NCI-H526 (cell line): ENCODE data around the gene CRELD1.
A peak's percentile ranks its signal among the peaks of the same experiment; 100 is the strongest.
"Not testable (repeated sequence)": the region's sequence is repeated elsewhere in the genome, so short reads cannot be mapped to it uniquely, and the experiment has no call there.

Experiments
- DNase-seq, 2 experiments: peaks; one replicate each; lab custom pipeline; 2025; lab: John Stamatoyannopoulos, UW

The CRELD1 gene, protein sequence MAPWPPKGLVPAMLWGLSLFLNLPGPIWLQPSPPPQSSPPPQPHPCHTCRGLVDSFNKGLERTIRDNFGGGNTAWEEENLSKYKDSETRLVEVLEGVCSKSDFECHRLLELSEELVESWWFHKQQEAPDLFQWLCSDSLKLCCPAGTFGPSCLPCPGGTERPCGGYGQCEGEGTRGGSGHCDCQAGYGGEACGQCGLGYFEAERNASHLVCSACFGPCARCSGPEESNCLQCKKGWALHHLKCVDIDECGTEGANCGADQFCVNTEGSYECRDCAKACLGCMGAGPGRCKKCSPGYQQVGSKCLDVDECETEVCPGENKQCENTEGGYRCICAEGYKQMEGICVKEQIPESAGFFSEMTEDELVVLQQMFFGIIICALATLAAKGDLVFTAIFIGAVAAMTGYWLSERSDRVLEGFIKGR

DNA sequence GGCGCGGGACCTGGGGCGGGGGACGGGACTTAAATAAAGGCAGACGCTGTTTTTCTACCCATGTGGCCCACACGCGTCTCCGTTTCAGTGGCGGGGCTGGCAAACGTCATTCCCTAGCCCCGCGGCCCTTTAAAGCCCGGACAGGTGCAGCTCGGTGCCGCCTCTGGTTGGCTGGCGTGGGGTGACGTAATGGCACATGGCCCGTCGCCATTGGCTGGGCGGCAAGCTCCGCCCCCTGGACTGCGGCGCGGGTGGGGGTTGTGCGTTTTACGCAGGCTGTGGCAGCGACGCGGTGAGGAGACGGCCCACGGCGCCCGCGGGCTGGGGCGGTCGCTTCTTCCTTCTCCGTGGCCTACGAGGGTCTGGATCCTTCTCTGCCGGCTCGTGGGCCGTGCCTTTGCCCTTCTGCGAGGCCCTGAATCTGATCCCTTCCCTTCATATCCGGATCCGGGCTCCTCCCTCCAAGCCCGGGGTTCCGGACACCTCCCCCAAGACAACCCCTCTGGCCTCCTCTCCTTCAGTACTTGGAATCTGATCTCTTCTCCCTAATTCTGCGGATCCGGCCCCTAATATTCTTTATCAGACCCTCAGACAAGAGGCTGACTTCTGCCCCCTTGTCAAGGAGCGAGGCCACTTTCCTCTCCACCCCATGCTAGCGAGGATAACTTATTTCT, at the start of gene CRELD1:
TSS of gene CRELD1 (plus strand) at position 274 of the 674 bp plus-strand sequence. CDS start 605 bp downstream, outside the sequence.
- DNase-seq = peak; percentile 89 to 97

DNA sequence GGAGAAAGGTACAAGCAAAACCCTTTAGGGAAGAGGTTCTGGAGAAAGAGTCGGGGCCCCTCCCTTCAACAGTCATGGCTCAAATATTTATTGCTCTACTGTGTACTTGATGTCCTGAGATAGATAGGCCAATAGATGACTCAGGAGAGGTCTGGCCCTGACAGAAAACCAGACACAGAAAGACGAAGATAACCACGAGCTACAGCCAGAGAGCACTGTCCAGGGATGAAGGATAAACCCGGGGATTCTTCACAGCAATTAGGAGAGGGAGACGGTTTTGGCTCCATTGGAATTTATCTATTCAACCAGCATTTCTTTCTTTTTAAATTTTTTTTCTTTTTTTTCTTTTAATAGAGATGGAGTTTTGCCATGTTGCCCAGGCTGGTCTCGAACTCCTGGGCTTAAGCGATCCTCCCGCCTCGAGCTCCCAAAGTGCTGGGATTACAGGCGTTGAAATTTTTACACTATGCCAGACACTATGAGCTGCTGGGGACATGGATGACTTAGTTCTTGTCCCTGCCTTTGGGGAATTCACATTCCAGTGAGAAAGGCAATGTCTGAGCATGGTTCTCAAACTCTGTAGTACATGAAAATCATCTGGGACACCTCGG, 49.0 kb upstream of the CRELD1 start:
- no peak for DNase-seq

DNA sequence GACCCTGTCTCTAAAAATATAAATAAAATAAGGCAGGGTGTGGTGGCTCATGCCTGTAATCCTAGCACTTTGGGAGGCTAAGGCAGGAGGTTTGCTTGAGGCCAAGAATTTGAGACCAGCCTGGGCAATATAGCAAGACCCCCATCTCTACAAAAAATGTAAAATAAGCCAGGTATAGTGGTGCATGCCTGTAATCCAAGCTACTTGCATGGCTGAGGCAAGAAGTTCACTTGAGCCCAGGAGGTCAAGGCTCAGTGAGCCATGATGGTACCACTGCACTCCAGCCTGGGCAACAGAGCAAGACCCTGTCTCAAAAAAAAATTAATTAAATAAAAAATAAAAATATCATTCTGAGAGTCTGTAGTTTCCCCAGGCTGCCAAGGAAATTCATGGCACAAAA, 47.3 kb upstream of the CRELD1 start:
- DNase-seq = no peak

GRCh38 chr3:9887480-9887879, 46.2 kb upstream of the CRELD1 start:
- no peak for DNase-seq

DNA sequence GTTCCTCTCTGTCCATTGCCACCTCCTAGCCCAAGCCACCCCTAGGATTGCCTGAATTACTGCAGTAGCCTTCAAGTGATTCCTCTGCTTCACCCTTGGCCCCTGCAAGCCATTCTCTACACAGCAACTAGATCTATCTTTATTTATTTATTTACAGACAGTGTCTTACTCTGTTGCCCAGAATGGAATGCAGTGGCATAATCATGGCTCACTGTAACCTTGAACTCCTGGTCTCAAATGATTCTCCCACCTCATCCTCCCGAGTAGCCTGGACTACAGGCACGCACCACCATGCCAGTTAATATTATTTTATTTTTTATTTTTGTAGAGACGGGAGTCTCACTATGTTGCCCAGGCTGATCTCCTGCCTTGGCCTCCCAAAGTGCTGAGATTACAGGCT, 45.1 kb upstream of the CRELD1 start:
- no peak for DNase-seq

DNA sequence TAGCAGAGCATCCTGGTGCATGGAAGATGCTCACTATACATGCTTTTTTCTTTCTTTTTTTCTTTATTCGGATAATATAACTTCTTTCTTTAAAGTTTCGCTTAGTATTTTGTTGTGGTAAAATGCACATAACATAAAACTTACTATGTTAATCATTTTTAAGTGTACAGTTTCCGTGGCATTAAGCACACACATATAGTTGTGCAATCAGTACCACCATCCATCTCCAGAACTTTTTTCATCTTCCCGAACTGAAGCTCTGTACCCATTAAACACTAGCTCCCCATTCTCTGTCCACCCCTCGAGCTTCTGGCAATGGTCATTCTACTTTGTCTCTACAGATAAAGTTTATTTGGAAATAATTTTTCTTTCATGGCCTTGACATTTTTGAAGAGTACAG, 44.2 kb upstream of the CRELD1 start:
- DNase-seq = no peak

DNA sequence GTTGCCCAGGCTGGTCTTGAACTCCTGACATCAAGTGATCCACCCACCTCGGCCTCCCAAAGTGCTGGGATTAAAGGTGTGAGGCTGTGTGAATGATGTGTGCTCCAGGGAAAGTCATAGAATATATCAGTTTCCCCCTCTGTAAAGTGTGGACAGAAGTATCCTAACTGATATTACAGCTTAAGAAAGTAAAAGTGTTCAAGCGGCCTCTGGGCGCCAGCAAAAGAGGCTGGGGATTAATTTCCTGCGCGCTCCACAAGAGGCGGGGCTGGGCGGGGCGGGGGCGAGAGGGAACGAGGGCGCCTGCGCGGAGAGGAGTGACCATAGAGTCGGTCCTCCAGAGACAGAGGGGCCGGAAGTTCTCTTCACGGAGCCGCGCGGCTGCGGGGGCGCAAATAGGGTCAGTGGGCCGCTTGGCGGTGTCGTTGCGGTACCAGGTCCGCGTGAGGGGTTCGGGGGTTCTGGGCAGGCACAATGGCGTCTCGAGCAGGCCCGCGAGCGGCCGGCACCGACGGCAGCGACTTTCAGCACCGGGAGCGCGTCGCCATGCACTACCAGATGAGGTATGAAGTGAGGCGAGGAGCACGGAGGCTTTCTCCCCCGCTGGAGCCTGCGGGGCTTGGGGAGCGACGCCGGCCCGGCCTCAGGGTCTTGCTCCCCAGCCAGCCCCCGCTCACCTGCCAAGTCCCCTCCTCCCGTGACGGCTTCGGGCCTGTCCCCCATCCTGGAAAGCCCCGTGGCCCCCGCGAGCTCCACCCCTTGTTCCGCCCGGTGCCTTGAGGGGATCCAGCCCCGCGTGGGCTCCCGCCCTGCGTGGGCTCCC, 43.2 kb upstream of the CRELD1 start, which contains the start of gene JAGN1:
TSS of gene JAGN1 (plus strand) at position 362 of the 823 bp plus-strand sequence. CDS start at position 475, 113 bp downstream.
- peak; percentile 62 to 91 for DNase-seq

GRCh38 chr3:9891072-9891622, 42.5 kb upstream of the CRELD1 start:
- no peak for DNase-seq

DNA sequence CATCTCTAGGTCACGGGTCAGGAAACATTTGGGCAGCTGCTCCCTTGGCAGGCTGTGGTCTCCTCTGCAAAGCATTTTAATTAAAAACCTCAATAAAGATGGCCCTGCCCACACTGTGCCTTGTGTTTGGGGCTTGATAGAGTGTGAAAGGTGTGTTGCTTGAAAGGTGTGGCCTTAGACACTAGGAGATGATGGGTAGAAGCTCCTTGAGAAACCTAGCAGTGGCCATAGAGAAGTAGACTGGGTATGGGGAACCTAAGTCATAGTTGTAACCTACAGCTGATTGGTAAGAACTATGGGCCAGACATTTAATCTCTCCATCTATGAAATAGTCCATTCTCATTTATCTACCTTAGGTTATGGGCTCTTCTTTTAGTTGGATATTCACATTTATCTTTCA, 39.9 kb upstream of the CRELD1 start:
- DNase-seq = no peak

GRCh38 chr3:9895715-9896114, 37.9 kb upstream of the CRELD1 start:
- DNase-seq = not testable (repeated sequence)

GRCh38 chr3:9896755-9897407, 36.8 kb upstream of the CRELD1 start:
- DNase-seq = not testable (repeated sequence)

DNA sequence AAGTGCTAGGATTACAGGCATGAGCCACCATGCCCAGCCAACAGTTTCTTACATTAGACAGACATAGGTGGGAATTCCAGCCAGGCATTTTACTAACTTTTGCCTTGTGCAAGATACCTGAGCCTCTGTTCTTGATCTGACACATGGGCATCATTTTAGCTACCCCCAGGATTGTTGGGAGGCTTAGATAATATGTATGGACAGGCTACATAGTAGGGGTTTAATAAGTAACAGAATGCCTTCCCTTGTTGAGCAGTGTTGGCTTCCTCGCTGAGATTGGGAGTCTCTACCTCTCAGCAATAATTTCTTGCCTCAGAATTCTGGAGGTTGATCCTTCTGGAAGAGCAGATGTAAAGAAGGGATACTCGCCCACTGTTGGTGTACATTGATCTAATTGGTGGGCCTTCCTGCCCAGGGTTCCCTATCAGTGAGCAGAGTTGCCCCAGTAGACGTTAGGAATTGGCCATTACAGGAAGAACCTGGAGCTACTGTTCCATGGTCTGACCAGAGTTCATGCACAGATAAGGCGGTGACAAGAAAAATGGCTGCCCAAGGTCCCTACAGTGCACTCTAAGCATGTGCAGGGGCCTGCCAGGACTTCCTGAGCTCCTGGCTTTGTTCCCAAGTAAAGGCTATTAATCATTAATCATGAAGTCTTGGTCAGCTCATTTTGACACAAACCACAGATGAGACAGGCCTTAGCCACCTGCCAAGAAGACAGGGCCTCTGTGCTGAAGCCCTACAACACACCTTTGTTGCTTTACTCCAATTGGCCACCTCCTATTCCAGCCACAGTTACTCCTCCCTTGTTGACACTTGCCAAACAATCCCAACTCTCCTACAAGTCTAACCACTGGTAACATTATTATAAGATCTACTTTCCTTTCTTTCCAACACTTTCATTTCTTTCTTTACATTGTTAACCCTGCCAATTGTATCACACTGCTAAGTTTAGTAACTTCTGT, 35.9 kb upstream of the CRELD1 start:
- DNase-seq = no peak

- no peak for DNase-seq
These were observed 35.0 kb upstream of the CRELD1 start for GRCh38 chr3:9898467-9899241.

DNA sequence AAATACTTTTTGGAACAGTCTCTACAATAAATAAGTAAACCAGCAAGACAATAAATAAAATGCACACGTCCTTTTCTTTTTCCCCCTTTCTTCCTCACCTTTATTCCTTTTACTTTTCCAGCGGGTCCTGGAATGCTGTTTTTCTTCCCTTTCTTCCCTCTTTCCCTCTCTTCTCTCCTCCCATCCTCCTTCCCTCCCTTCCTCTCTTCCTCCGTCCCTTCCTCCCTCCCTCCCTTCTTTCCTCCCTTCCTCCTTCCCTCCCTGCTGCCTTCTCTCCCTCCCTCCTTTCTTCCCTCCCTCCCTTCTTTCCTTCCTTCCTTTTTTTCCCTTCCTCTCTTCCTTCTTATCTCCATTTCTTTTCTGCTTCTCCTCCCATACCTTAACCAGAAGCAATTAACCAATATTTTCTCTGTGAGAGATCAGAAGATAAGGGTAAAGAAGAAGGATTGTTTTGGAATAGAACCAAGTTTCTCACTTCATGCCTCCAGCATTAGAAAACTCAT, 34.3 kb upstream of the CRELD1 start:
- no peak for DNase-seq

DNA sequence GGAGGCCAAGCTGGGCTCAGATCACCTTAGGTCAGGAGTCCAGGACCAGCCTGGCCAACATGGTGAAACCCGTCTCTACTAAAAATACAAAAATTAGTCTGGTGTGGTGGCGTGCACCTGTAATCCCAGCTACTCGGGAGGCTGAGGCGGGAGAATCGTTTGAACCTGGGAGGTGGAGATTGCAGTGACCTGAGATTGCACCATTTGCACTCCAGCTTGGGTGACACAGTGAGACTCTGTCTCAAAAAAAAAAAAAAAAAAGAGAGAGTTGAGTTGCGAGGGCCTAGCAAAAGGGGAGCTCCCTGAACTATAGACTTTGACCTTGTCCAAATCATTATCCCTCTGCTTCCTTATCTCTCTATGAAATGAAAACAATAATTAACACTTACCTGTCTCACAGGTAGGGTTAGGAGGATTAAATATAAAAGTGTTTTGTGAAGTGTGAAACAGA, 32.6 kb upstream of the CRELD1 start:
- DNase-seq = not testable (repeated sequence)

- no peak for DNase-seq
These were observed 31.7 kb upstream of the CRELD1 start for GRCh38 chr3:9901967-9902366.

DNA sequence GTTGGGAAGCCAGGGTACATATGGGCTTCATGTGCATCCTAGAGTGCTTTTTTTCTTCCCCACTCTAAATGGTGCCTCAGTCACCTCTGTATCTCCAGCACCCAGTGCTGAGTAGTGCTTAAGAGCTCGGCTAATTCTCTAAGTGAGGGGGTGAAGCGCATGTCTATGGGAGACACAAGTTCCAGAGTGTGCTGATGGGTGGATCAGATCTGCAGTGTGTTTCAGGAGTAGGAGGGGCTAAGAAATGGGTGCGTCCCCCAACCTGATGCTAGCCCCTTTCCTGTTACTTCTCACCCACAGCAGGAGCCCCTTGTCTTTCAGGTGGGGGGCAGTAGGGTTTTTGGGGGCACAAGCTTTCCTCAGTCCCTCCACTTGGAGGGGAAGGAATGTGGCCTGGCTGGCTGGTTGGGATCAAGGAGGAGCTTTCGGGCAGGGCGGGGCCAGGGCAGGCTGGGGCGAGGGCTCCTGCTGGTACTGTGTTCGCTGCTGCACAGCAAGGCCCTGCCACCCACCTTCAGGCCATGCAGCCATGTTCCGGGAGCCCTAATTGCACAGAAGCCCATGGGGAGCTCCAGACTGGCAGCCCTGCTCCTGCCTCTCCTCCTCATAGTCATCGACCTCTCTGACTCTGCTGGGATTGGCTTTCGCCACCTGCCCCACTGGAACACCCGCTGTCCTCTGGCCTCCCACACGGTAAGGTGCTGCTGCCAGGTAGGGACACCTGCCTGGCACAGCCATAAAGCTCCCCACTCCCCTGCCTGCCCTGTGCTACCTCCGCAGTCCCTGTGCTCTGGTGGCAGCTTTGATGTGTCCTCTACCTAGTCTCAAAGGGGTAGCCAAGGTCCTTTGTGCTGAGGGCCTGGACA, 31.0 kb upstream of the CRELD1 start, which contains the start of gene IL17RE:
TSS of gene IL17RE (plus strand) at position 477 of the 866 bp plus-strand sequence. CDS start at position 562, 85 bp downstream.
- peak in 1 of 2 experiments; percentile 3 for DNase-seq

DNA sequence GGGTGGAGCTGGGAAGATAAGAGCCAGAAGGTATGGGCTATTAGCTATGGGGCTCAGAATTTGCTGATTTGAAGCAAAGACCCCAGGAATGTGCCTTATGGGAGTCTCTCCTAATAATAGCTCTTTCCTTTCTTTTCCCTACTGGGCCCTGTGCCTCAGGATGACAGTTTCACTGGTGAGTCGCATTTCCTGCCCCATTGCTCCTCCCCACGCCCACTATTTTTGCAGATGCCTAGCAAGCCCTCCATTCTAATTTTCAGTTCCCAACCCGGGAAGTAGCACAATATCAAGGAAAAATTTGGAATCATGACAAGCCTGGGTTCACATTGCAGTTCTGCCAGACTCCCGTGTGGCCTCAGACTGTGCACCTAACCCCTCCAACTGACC, 30.4 kb upstream of the CRELD1 start:
- DNase-seq = no peak
